Measurements from ENCODE around the gene ZNF385C.
A peak's percentile ranks its signal among the peaks of the same experiment; 100 is the strongest.

Gene ZNF385C

GRCh38 chr17:42053731-42054500 is 44.4 kb downstream of the ZNF385C start:
- no peak overlapping the region for H3K27ac ChIP-seq (ENCODE audit: low read depth, low read length)
- H3K36me3 ChIP-seq (ENCODE audit: insufficient read depth, low read length) = no peaks in the 10 kb centered on the region
- H3K9ac ChIP-seq (ENCODE audit: low read depth, low read length) = no peak overlapping the region
- no peaks in the 10 kb centered on the region for H3K9me3 ChIP-seq (ENCODE audit: insufficient read depth, low read depth, low read length)
- WGBS = 19% methylated on average over 9 of the region's 12 CpGs
- peaks cover 6% of the 10 kb centered on the region; the same call in 1 of the 2 replicates for H3K27me3 ChIP-seq (ENCODE audit: insufficient read depth, low read length)
- H3K4me3 ChIP-seq (ENCODE audit: low read length) = peak overlapping the region; percentile 7; the same call in 1 of the 2 replicates
- peaks cover 30% of the 10 kb centered on the region for H3K4me1 ChIP-seq (ENCODE audit: insufficient read depth, low read length)

GRCh38 chr17:42052346-42052877 is 45.9 kb downstream of the ZNF385C start:
- Histone ChIP-seq H3K27me3 (ENCODE audit: insufficient read depth, low read length) (peaks cover 6% of the 10 kb centered on the region; the same call in 1 of the 2 replicates), H3K4me3 (ENCODE audit: low read length) (no peak overlapping the region), H3K9me3 (ENCODE audit: insufficient read depth, low read depth, low read length) (no peaks in the 10 kb centered on the region), H3K4me1 (ENCODE audit: insufficient read depth, low read length) (peaks cover 30% of the 10 kb centered on the region), H3K36me3 (ENCODE audit: insufficient read depth, low read length) (no peaks in the 10 kb centered on the region), H3K9ac (ENCODE audit: low read depth, low read length) (no peak overlapping the region), H3K27ac (ENCODE audit: low read depth, low read length) (no peak overlapping the region)
- WGBS = 93% methylated on average over 6 of the region's 6 CpGs

GRCh38 chr17:42051645-42052044 is 46.6 kb downstream of the ZNF385C start:
- H3K27ac ChIP-seq (ENCODE audit: low read depth, low read length) = no peak overlapping the region
- H3K9ac ChIP-seq (ENCODE audit: low read depth, low read length) = 0 out of 2 replicates have a peak overlapping the region, but pooled peaks have one; percentile 28
- H3K4me1 ChIP-seq (ENCODE audit: insufficient read depth, low read length) = peaks cover 30% of the 10 kb centered on the region
- H3K9me3 ChIP-seq (ENCODE audit: insufficient read depth, low read depth, low read length) = no peaks in the 10 kb centered on the region
- peaks cover 6% of the 10 kb centered on the region; the same call in 1 of the 2 replicates for H3K27me3 ChIP-seq (ENCODE audit: insufficient read depth, low read length)
- no peaks in the 10 kb centered on the region for H3K36me3 ChIP-seq (ENCODE audit: insufficient read depth, low read length)
- WGBS = 92% methylated on average over 7 of the region's 7 CpGs
- H3K4me3 ChIP-seq (ENCODE audit: low read length) = no peak overlapping the region; the same call in 1 of the 2 replicates

GRCh38 chr17:42051013-42051400 is 47.3 kb downstream of the ZNF385C start:
- H3K4me1 ChIP-seq (ENCODE audit: insufficient read depth, low read length) = peaks cover 28% of the 10 kb centered on the region
- no peaks in the 10 kb centered on the region for H3K36me3 ChIP-seq (ENCODE audit: insufficient read depth, low read length)
- H3K27ac ChIP-seq (ENCODE audit: low read depth, low read length) = no peak overlapping the region
- peaks cover 6% of the 10 kb centered on the region; the same call in 1 of the 2 replicates for H3K27me3 ChIP-seq (ENCODE audit: insufficient read depth, low read length)
- H3K9ac ChIP-seq (ENCODE audit: low read depth, low read length) = no peak overlapping the region
- H3K9me3 ChIP-seq (ENCODE audit: insufficient read depth, low read depth, low read length) = no peaks in the 10 kb centered on the region
- WGBS = 38% methylated on average over 8 of the region's 8 CpGs
- peak overlapping the region; percentile 60 for H3K4me3 ChIP-seq (ENCODE audit: low read length)

GRCh38 chr17:42050393-42051012 is 47.8 kb downstream of the ZNF385C start, which contains the start of gene C17orf113:
Gene C17orf113 (minus strand): TSS chr17:42050601. CDS start chr17:42043376, 7,225 bp downstream.
- WGBS = 1% methylated on average over 65 of the region's 65 CpGs
- Histone ChIP-seq H3K9me3 (ENCODE audit: insufficient read depth, low read depth, low read length) (no peaks in the 10 kb centered on the region), H3K27ac (ENCODE audit: low read depth, low read length) (no peak within 1 kb of the TSS), H3K9ac (ENCODE audit: low read depth, low read length) (peak within 1 kb of the TSS; percentile 32; the same call in 1 of the 2 replicates), H3K4me3 (ENCODE audit: low read length) (peak within 1 kb of the TSS; percentile 60), H3K4me1 (ENCODE audit: insufficient read depth, low read length) (peaks cover 23% of the 10 kb centered on the region), H3K27me3 (ENCODE audit: insufficient read depth, low read length) (peaks cover 6% of the 10 kb centered on the region; the same call in 1 of the 2 replicates), H3K36me3 (ENCODE audit: insufficient read depth, low read length) (no peaks in the 10 kb centered on the region)

GRCh38 chr17:42049834-42050392 is 48.4 kb downstream of the ZNF385C start:
- H3K4me3 ChIP-seq (ENCODE audit: low read length) = peak overlapping the region; percentile 60
- peaks cover 6% of the 10 kb centered on the region; the same call in 1 of the 2 replicates for H3K27me3 ChIP-seq (ENCODE audit: insufficient read depth, low read length)
- H3K27ac ChIP-seq (ENCODE audit: low read depth, low read length) = no peak overlapping the region
- peak overlapping the region; percentile 32; the same call in 1 of the 2 replicates for H3K9ac ChIP-seq (ENCODE audit: low read depth, low read length)
- H3K4me1 ChIP-seq (ENCODE audit: insufficient read depth, low read length) = peaks cover 18% of the 10 kb centered on the region
- H3K9me3 ChIP-seq (ENCODE audit: insufficient read depth, low read depth, low read length) = no peaks in the 10 kb centered on the region
- no peaks in the 10 kb centered on the region for H3K36me3 ChIP-seq (ENCODE audit: insufficient read depth, low read length)
- 8% methylated on average over 7 of the region's 7 CpGs for WGBS

- H3K4me3 ChIP-seq (ENCODE audit: low read length) = no peak overlapping the region
- WGBS = 85% methylated on average over 9 of the region's 12 CpGs
- H3K27ac ChIP-seq (ENCODE audit: low read depth, low read length) = no peak overlapping the region
- no peaks in the 10 kb centered on the region; the same call in 1 of the 2 replicates for H3K27me3 ChIP-seq (ENCODE audit: insufficient read depth, low read length)
- no peak overlapping the region for H3K9ac ChIP-seq (ENCODE audit: low read depth, low read length)
- H3K9me3 ChIP-seq (ENCODE audit: insufficient read depth, low read depth, low read length) = no peaks in the 10 kb centered on the region
- peaks cover 8% of the 10 kb centered on the region; the same call in 1 of the 2 replicates for H3K4me1 ChIP-seq (ENCODE audit: insufficient read depth, low read length)
- no peaks in the 10 kb centered on the region for H3K36me3 ChIP-seq (ENCODE audit: insufficient read depth, low read length)
Measured at GRCh38 chr17:42047343-42047742, 50.9 kb downstream of the ZNF385C start.

- Histone ChIP-seq H3K36me3 (ENCODE audit: insufficient read depth, low read length) (no peaks in the 10 kb centered on the region), H3K9ac (ENCODE audit: low read depth, low read length) (no peak overlapping the region), H3K27ac (ENCODE audit: low read depth, low read length) (no peak overlapping the region), H3K4me3 (ENCODE audit: low read length) (no peak overlapping the region), H3K27me3 (ENCODE audit: insufficient read depth, low read length) (no peaks in the 10 kb centered on the region), H3K4me1 (ENCODE audit: insufficient read depth, low read length) (no peaks in the 10 kb centered on the region), H3K9me3 (ENCODE audit: insufficient read depth, low read depth, low read length) (no peaks in the 10 kb centered on the region)
- 76% methylated on average over 1 of the region's 1 CpG for WGBS
Measured at GRCh38 chr17:42045719-42046118, 52.6 kb downstream of the ZNF385C start.

- Histone ChIP-seq H3K9ac (ENCODE audit: low read depth, low read length) (no peak overlapping the region), H3K9me3 (ENCODE audit: insufficient read depth, low read depth, low read length) (no peaks in the 10 kb centered on the region), H3K4me3 (ENCODE audit: low read length) (no peak overlapping the region), H3K36me3 (ENCODE audit: insufficient read depth, low read length) (no peaks in the 10 kb centered on the region), H3K27me3 (ENCODE audit: insufficient read depth, low read length) (no peaks in the 10 kb centered on the region), H3K4me1 (ENCODE audit: insufficient read depth, low read length) (no peaks in the 10 kb centered on the region; the same call in 1 of the 2 replicates), H3K27ac (ENCODE audit: low read depth, low read length) (no peak overlapping the region)
- WGBS = 92% methylated on average over 20 of the region's 20 CpGs
Measured at GRCh38 chr17:42042598-42043319, 55.5 kb downstream of the ZNF385C start.

- no peaks in the 10 kb centered on the region; the same call in 1 of the 2 replicates for H3K4me1 ChIP-seq (ENCODE audit: insufficient read depth, low read length)
- no peak overlapping the region for H3K4me3 ChIP-seq (ENCODE audit: low read length)
- no peaks in the 10 kb centered on the region for H3K27me3 ChIP-seq (ENCODE audit: insufficient read depth, low read length)
- H3K9me3 ChIP-seq (ENCODE audit: insufficient read depth, low read depth, low read length) = no peaks in the 10 kb centered on the region
- H3K36me3 ChIP-seq (ENCODE audit: insufficient read depth, low read length) = no peaks in the 10 kb centered on the region
- no peak overlapping the region for H3K9ac ChIP-seq (ENCODE audit: low read depth, low read length)
- H3K27ac ChIP-seq (ENCODE audit: low read depth, low read length) = no peak overlapping the region
Measured at GRCh38 chr17:42041619-42042018, 56.7 kb downstream of the ZNF385C start.
